A673 (cell line): Measurements from ENCODE around the gene LARGE1. TPM values are rescaled to one million over a fixed set of nuclear protein-coding genes. Genes with fewer than 3 reads are reported as not detected.

Experiments used
- BruUV-seq: library from RNA; stranded (reverse); fragments of 400-500 nt; replicated peaks from 2 replicates; lab custom pipeline; 2021; lab: Mats Ljungman, UMichigan
- CTCF ChIA-PET: fragments of 300-600 bp; sonication (Branson Sonifier 250); formaldehyde crosslinking; loops from one replicate; lab custom pipeline; 2022; ENCODE audit warnings: antibody characterized with exemption; lab: Charles Lee
- POLR2A ChIA-PET: fragments of 300-600 bp; sonication (Branson Sonifier 250); formaldehyde crosslinking; loops from one replicate; lab custom pipeline; 2022; ENCODE audit warnings: antibody characterized with exemption; ENCODE audit not compliant: low non-redundant PET; lab: Charles Lee
- DNase-seq: peaks from one replicate; pipeline ENCODE4 v3.0.0-alpha.2; 2015; ENCODE audit warnings: low spot score
- H3K27ac ChIP-seq: fragments of 200-600 bp; sonication (generic); 2 replicates; pipeline ENCODE4 v1.5.1; 2016; ENCODE audit warnings: mixed run types, low read depth, mild to moderate bottlenecking, mixed read lengths, antibody characterized with exemption, low read length; ENCODE audit not compliant: poor library complexity, severe bottlenecking
- H3K27me3 ChIP-seq: fragments of 200-600 bp; sonication (generic); replicated peaks from 2 replicates; pipeline ENCODE4 v1.6.1; 2017; ENCODE audit warnings: mixed run types, low read depth, mild to moderate bottlenecking, mixed read lengths, antibody characterized with exemption, low read length; ENCODE audit not compliant: insufficient read depth, poor library complexity
- H3K36me3 ChIP-seq: fragments of 200-600 bp; sonication (generic); 2 replicates; pipeline ENCODE4 v1.6.1; 2016; ENCODE audit warnings: mixed run types, mild to moderate bottlenecking, mixed read lengths, antibody characterized with exemption, low read length; ENCODE audit not compliant: insufficient read depth, poor library complexity, severe bottlenecking
- H3K4me1 ChIP-seq: fragments of 200-600 bp; sonication (generic); 2 replicates; pipeline ENCODE4 v1.6.1; 2017; ENCODE audit warnings: mixed run types, mild to moderate bottlenecking, mixed read lengths, antibody characterized with exemption, low read length; ENCODE audit not compliant: insufficient read depth, poor library complexity, severe bottlenecking
- H3K4me3 ChIP-seq: fragments of 200-600 bp; sonication (generic); 2 replicates; pipeline ENCODE4 v1.5.1; 2016; ENCODE audit warnings: low read depth, mixed run types, mild to moderate bottlenecking, mixed read lengths, low read length; ENCODE audit not compliant: poor library complexity, severe bottlenecking
- H3K9me3 ChIP-seq: fragments of 200-600 bp; sonication (generic); 2 replicates; pipeline ENCODE4 v1.6.1; 2016; ENCODE audit warnings: mixed run types, low read depth, mild to moderate bottlenecking, mixed read lengths, antibody characterized with exemption, low read length; ENCODE audit not compliant: poor library complexity, severe bottlenecking
- EZH2 ChIP-seq: fragments of 200-600 bp; sonication (generic); IDR thresholded peaks from 2 replicates; pipeline ENCODE4 v1.6.1; 2017; ENCODE audit warnings: borderline replicate concordance, low read depth, mild to moderate bottlenecking, mixed read lengths, antibody characterized with exemption, low read length; ENCODE audit not compliant: poor library complexity, severe bottlenecking
- intact Hi-C: fragments of 100-400 bp; cut with micrococcal nuclease; formaldehyde crosslinking; loops from one replicate; pipeline ENCODE4 v1.10.0; 2022; ENCODE audit not compliant: unreplicated experiment
- total RNA-seq: library from RNA; stranded (reverse); gene quantifications from 2 replicates; pipeline ENCODE4 v1.2.3, GENCODE V29; 2021
- TF ChIP-seq, protein P1 (sequence below): fragments of 300-800, 200-600 bp; sonication (generic); conservative IDR thresholded peaks from 2 replicates; pipeline ENCODE4 v1.5.1; 2017; ENCODE audit warnings: low read depth, mild to moderate bottlenecking, antibody characterized with exemption, low read length, moderate library complexity, mixed read lengths

The LARGE1 gene
- total RNA-seq, 1 experiment from 2014 or later, result not detected

DNA sequence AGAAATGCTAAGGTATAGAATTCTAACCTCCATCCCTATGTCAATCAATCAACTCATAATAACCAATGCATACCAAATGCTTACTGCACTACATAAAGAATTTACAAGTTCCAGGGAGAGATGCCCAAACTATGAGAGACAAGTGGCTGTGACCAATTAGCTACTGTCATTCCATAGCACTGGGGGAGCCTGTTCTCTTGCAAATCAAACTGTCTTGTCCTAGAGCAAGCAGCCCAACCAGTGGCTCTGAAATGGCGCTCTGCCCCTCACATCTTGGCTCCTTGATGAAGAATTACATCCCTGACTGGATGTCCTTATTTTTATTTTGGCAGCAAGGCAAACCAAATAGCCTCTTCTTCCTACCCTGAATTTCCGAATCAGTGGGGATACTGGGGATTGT, 589.7 kb downstream of the LARGE1 start:
- TF ChIP-seq, protein P1, sequence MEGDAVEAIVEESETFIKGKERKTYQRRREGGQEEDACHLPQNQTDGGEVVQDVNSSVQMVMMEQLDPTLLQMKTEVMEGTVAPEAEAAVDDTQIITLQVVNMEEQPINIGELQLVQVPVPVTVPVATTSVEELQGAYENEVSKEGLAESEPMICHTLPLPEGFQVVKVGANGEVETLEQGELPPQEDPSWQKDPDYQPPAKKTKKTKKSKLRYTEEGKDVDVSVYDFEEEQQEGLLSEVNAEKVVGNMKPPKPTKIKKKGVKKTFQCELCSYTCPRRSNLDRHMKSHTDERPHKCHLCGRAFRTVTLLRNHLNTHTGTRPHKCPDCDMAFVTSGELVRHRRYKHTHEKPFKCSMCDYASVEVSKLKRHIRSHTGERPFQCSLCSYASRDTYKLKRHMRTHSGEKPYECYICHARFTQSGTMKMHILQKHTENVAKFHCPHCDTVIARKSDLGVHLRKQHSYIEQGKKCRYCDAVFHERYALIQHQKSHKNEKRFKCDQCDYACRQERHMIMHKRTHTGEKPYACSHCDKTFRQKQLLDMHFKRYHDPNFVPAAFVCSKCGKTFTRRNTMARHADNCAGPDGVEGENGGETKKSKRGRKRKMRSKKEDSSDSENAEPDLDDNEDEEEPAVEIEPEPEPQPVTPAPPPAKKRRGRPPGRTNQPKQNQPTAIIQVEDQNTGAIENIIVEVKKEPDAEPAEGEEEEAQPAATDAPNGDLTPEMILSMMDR, result no peak
- TF ChIP-seq EZH2, result no peak

DNA sequence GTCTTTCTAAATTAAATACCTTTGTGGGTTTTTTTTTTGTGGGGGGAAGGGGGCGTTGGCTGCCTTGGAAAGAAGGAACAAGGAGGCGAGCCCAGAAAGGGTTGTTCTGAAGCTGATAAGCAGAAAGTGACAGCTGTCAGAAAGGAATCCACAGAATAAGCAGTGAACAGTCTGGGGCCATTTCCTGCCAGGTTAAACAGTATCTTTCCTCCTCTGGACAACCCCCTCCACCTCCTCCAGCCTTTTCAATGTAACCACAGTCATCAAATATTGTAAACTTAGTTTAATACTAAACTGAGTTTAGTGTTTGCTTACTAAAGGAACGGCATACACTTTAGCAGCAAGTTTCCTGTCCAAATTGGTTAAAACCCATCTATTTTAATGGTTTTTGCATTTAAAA, 590.9 kb downstream of the LARGE1 start:
- H3K9me3 ChIP-seq, result peaks cover 7% of the 10 kb centered on the region
- H3K36me3 ChIP-seq, result no peaks in the 10 kb centered on the region
- no peaks in the 10 kb centered on the region for H3K4me1 ChIP-seq
- no peak overlapping the region for H3K27ac ChIP-seq
- TF ChIP-seq EZH2, result no peak
- TF ChIP-seq, protein P1, result no peak
- intact Hi-C loops, result no loop called here
- DNase-seq, result no peak
- ChIA-PET POLR2A (no interaction called here), CTCF (no interaction called here)
- BruUV-seq, result no TSS peak
- H3K27me3 ChIP-seq, result no peaks in the 10 kb centered on the region
- no peak overlapping the region for H3K4me3 ChIP-seq

More for the DNA sequence above, 589.7 kb downstream of the LARGE1 start:
- BruUV-seq, result no TSS peak
- Histone ChIP-seq H3K4me1 (no peaks in the 10 kb centered on the region), H3K27ac (no peak overlapping the region), H3K36me3 (no peaks in the 10 kb centered on the region), H3K27me3 (no peaks in the 10 kb centered on the region), H3K4me3 (no peak overlapping the region), H3K9me3 (peaks cover 12% of the 10 kb centered on the region)
- no peak for DNase-seq
- CTCF ChIA-PET, result no interaction called here
- POLR2A ChIA-PET, result no interaction called here
- intact Hi-C loops, result no loop called here

DNA sequence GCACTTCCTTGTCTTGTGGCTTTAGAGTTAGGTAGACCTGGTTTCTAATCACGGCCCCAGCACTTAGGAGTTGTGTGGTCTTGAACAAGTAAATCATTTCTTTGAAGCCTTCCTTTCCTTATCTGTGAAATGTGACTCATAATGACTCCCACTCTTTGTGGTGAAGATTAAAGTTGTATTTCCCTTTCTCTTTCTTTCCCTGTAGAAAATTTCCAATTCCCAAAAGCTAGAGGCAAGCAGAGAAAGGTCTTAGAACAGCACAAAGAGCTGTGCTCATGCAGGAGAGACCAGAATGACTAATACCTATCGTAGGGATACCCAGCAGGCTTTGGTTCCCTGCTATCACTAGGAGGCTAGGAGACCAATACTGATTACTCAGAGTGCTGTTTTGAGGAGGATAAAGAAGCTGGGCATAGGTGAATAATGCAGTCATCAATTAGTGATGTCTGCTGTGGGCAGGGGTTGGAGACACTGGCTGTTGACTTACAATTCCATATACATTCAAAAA, 591.4 kb downstream of the LARGE1 start:
- Histone ChIP-seq H3K4me3 (no peak overlapping the region), H3K4me1 (no peaks in the 10 kb centered on the region), H3K36me3 (no peaks in the 10 kb centered on the region), H3K27ac (no peak overlapping the region), H3K27me3 (no peaks in the 10 kb centered on the region), H3K9me3 (peaks cover 7% of the 10 kb centered on the region)
- DNase-seq, result no peak
- BruUV-seq, result no TSS peak
- intact Hi-C loops, result no loop called here
- POLR2A ChIA-PET, result no interaction called here
- CTCF ChIA-PET, result no interaction called here
- TF ChIP-seq, protein P1, result no peak
- no peak for TF ChIP-seq EZH2
